Nucleus accumbens (tissue), 56 donors: ENCODE results near the gene USP48.
"Not testable (repeated sequence)": the region's sequence is repeated elsewhere in the genome, so short reads cannot be mapped to it uniquely, and the experiment has no call there.

Experiments used
- DNase-seq, 56 donors: peaks; one replicate each; lab custom pipeline; 2025; lab: John Stamatoyannopoulos, UW

USP48 gene

GRCh38 chr1:21782868-21783678 lies at the start of gene USP48:
Gene USP48, minus strand, starts transcription at chr1:21783149. Its CDS starts 192 bp downstream, at chr1:21782957.
- peak; percentile 13 to 98 (median 94) for DNase-seq

GRCh38 chr1:21831454-21831970 lies 48.6 kb upstream of the USP48 start:
- DNase-seq, result no peak

- DNase-seq, result no peak
Observed at GRCh38 chr1:21830792-21831453, 48.0 kb upstream of the USP48 start.

- no peak for DNase-seq
Observed at GRCh38 chr1:21829294-21829693, 46.3 kb upstream of the USP48 start.

- no peak for DNase-seq
Observed at GRCh38 chr1:21828506-21829210, 45.7 kb upstream of the USP48 start.

GRCh38 chr1:21828075-21828474 lies 45.1 kb upstream of the USP48 start:
- DNase-seq, result no peak

- no peak for DNase-seq
Observed at GRCh38 chr1:21827141-21827679, 44.3 kb upstream of the USP48 start.

GRCh38 chr1:21826694-21827093 lies 43.7 kb upstream of the USP48 start:
- not testable (repeated sequence) for DNase-seq

GRCh38 chr1:21825393-21825792 lies 42.4 kb upstream of the USP48 start:
- no peak for DNase-seq

GRCh38 chr1:21824926-21825325 lies 42.0 kb upstream of the USP48 start:
- no peak for DNase-seq

GRCh38 chr1:21823980-21824702 lies 41.2 kb upstream of the USP48 start:
- DNase-seq, result no peak

GRCh38 chr1:21823206-21823979 lies 40.4 kb upstream of the USP48 start:
- no peak for DNase-seq

- no peak for DNase-seq
Observed at GRCh38 chr1:21822349-21822748, 39.4 kb upstream of the USP48 start.

GRCh38 chr1:21821385-21822019 lies 38.6 kb upstream of the USP48 start:
- no peak for DNase-seq

GRCh38 chr1:21820597-21821232 lies 37.8 kb upstream of the USP48 start:
- DNase-seq, result no peak

- DNase-seq, result no peak
Observed at GRCh38 chr1:21818656-21819055, 35.7 kb upstream of the USP48 start.

GRCh38 chr1:21816602-21817302 lies 33.8 kb upstream of the USP48 start:
- no peak for DNase-seq
